B cell (primary cell): ENCODE measurements around the gene WDR35. TPM values are rescaled to one million over a fixed set of nuclear protein-coding genes. Genes with fewer than 3 reads are reported as not detected.

Experiments
- ATAC-seq: fragments of 200-7000 bp; cut with Tn5 transposase; one replicate; pipeline ENCODE4 v1.10.0; 2021; ENCODE audit warnings: low read depth, mild to moderate bottlenecking, moderate number of reproducible peaks, moderate library complexity
- CTCF ChIA-PET: fragments of 350-600 bp; sonication (Branson Sonifier 250); formaldehyde crosslinking; loops from one replicate; lab custom pipeline; 2021; ENCODE audit warnings: antibody characterized with exemption, inconsistent platforms; lab: Charles Lee
- POLR2A ChIA-PET: fragments of 350-600 bp; sonication (Branson Sonifier 250); formaldehyde crosslinking; loops from one replicate; lab custom pipeline; 2021; ENCODE audit warnings: antibody characterized with exemption; lab: Charles Lee
- DNase-seq: peaks from one replicate; pipeline ENCODE4 v3.0.0; 2013
- H2AFZ ChIP-seq: 2 replicates; pipeline ENCODE4 v1.6.1; 2012; ENCODE audit warnings: mild to moderate bottlenecking, low read depth, low read length; ENCODE audit not compliant: insufficient read depth, poor library complexity, severe bottlenecking
- H3K27ac ChIP-seq, 2 donors: 1 replicate in 1 of 2; 2 replicates in 1 of 2; pipeline ENCODE4 v1.5.1; 2012 to 2013; ENCODE audit warnings: low read length in 2 of 2, mild to moderate bottlenecking in 2 of 2, moderate library complexity in 1 of 2
- H3K27me3 ChIP-seq, 4 experiments: fragments of 200-600 bp in 1 of 4; sonication (generic) in 1 of 4; replicated peaks in 1 of 4; 1 replicate in 2 of 4; 2 replicates in 2 of 4; pipeline versions ENCODE4 v1.6.1 to v1.7.0; 2013 to 2016; ENCODE audit warnings: low read length in 3 of 4, mild to moderate bottlenecking in 2 of 4, mixed read lengths in 1 of 4, moderate library complexity in 1 of 4; ENCODE audit not compliant: insufficient read depth in 4 of 4, control insufficient read depth in 3 of 4; ENCODE audit errors: control extremely low read depth in 1 of 4
- H3K36me3 ChIP-seq, 2 experiments: replicated peaks in 1 of 2; 1 replicate in 1 of 2; 2 replicates in 1 of 2; pipeline versions ENCODE4 v1.6.1 to v1.7.1; 2013; ENCODE audit warnings: low read length in 1 of 2; ENCODE audit not compliant: insufficient read depth in 2 of 2, control insufficient read depth in 1 of 2; ENCODE audit errors: control extremely low read depth in 1 of 2, extremely low read depth in 1 of 2
- H3K4me1 ChIP-seq, 2 donors: fragments of 200-600 bp in 1 of 2; sonication (generic) in 1 of 2; 1 replicate in 1 of 2; 2 replicates in 1 of 2; pipeline versions ENCODE4 v1.5.1 to v1.6.1; 2013 to 2017; ENCODE audit warnings: low read length in 2 of 2; ENCODE audit not compliant: control insufficient read depth in 2 of 2, insufficient read depth in 2 of 2
- H3K4me2 ChIP-seq: replicated peaks from 2 replicates; pipeline ENCODE3; 2012; ENCODE audit warnings: mild to moderate bottlenecking, low read depth, low read length; ENCODE audit not compliant: poor library complexity, severe bottlenecking
- H3K4me3 ChIP-seq, 5 experiments: fragments of 200-600 bp in 1 of 5; sonication (generic) in 1 of 5; 1 replicate in 3 of 5; 2 replicates in 2 of 5; pipeline versions ENCODE4 v1.5.1 to v1.7.0; 2011 to 2016; ENCODE audit warnings: low read length in 4 of 5, mild to moderate bottlenecking in 4 of 5, low read depth in 2 of 5, control low read depth in 1 of 5, moderate library complexity in 1 of 5; ENCODE audit not compliant: insufficient read depth in 1 of 5; ENCODE audit errors: control extremely low read depth in 1 of 5, extremely low read depth in 1 of 5
- H3K79me2 ChIP-seq: fragments of 200-600 bp; sonication (generic); one replicate; pipeline ENCODE4 v1.6.0; 2016; ENCODE audit warnings: low read length; ENCODE audit not compliant: control insufficient read depth, insufficient read depth
- H3K9ac ChIP-seq: fragments of 200-600 bp; sonication (generic); 2 replicates; pipeline ENCODE4 v1.6.1; 2017; ENCODE audit warnings: mild to moderate bottlenecking, low read length, moderate library complexity
- H3K9me3 ChIP-seq, 3 donors: one replicate each; pipeline versions ENCODE4 v1.6.1 to v1.7.1; 2013; ENCODE audit warnings: low read length in 2 of 3; ENCODE audit not compliant: control insufficient read depth in 2 of 3, insufficient read depth in 1 of 3; ENCODE audit errors: control extremely low read depth in 1 of 3
- H4K20me1 ChIP-seq: 2 replicates; pipeline ENCODE4 v1.6.0; 2012; ENCODE audit warnings: mild to moderate bottlenecking, low read length; ENCODE audit not compliant: insufficient read depth, control insufficient read depth, poor library complexity, severe bottlenecking
- H3K27ac Mint-ChIP-seq: one replicate; pipeline ENCODE4 v1.8.0; 2021; ENCODE audit warnings: mixed read lengths
- H3K27me3 Mint-ChIP-seq: one replicate; pipeline ENCODE4 v1.8.0; 2021; ENCODE audit warnings: mixed read lengths
- H3K4me1 Mint-ChIP-seq: one replicate; pipeline ENCODE4 v1.8.0; 2021; ENCODE audit warnings: mixed read lengths
- H3K4me3 Mint-ChIP-seq: one replicate; pipeline ENCODE4 v1.8.0; 2021; ENCODE audit warnings: mixed read lengths
- H3K9me3 Mint-ChIP-seq: one replicate; pipeline ENCODE4 v1.8.0; 2022; ENCODE audit warnings: mixed read lengths; ENCODE audit not compliant: insufficient read depth
- EZH2 ChIP-seq: IDR thresholded peaks from 2 replicates; pipeline ENCODE4 v1.6.1; 2012; ENCODE audit warnings: borderline replicate concordance, low read depth, mild to moderate bottlenecking, moderate library complexity, low read length; ENCODE audit not compliant: insufficient read depth, poor library complexity, severe bottlenecking
- WGBS: methylation state at CpG from one replicate; pipeline ENCODE4 v1.1.5; 2013; ENCODE audit warnings: missing lambda C conversion rate; ENCODE audit not compliant: insufficient coverage; 5-methylcytosine and 5-hydroxymethylcytosine counted together
- intact Hi-C: fragments of 100-400 bp; cut with micrococcal nuclease; formaldehyde crosslinking; loops from one replicate; pipeline ENCODE4 v1.10.0; 2022
- polyA plus RNA-seq: library from polyadenylated mRNA; depleted of rRNA; stranded (reverse); fragments of >200 nt; gene quantifications from 2 replicates; pipeline ENCODE4 v1.2.3, GENCODE V29; 2012
- total RNA-seq, 2 donors: library from RNA; stranded (reverse); fragments of 120-200 nt in 1 of 2; gene quantifications; 1 replicate in 1 of 2; 2 replicates in 1 of 2; pipeline versions ENCODE4 v1.2.3 to v1.2.4, GENCODE V29; 2013 to 2022
- TF ChIP-seq, protein P1 (sequence below): fragments of 200-600 bp; IDR thresholded peaks from one replicate; pipeline ENCODE4 v1.8.0; 2022; ENCODE audit warnings: antibody characterized with exemption, mild to moderate bottlenecking

WDR35 gene
- total and polyA plus RNA-seq, 2 donors (not counting 1 experiment from before 2014, with no cell fraction given): 2.4 to 9.4 TPM

DNA sequence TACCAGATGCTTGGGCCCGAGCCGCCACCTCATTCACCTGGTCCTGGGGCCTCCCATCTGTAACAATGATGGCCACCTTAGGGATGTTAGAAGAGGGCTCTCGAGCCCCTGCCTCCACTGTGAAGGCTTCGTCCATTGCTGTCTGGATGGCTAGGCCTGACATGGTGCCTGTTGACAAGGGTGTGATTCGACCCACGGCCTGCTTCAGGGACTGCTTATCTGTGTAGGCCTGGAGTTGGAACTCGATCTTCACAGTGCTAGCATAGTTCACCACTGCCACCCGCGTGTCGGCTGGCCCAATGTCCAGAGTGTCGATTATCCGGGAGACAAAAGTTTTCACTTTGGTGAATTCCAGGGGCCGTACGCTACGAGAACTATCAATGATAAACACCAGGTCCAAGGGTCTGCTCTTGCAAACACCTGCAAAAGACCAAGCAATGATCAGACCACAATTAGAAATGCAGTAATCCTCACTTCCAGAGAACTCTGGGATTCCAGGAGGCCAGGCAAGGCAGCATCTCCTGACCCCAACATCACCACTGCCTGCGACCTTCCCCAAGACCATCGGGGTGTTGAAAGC lies 16.1 kb upstream of the WDR35 start:
- no peaks in the 10 kb centered on the region for H3K9me3 ChIP-seq
- Mint-ChIP-seq H3K27ac (no peak overlapping the region), H3K4me3 (no peak overlapping the region), H3K27me3 (peaks cover 36% of the 10 kb centered on the region), H3K4me1 (no peaks in the 10 kb centered on the region), H3K9me3 (no peaks in the 10 kb centered on the region)
- no peaks in the 10 kb centered on the region for H3K4me1 ChIP-seq
- no peak overlapping the region for H3K27ac ChIP-seq
- intact Hi-C loops: no loop called here
- no peaks in the 10 kb centered on the region for H4K20me1 ChIP-seq
- 94% methylated on average over 17 of the region's 17 CpGs for WGBS
- H3K27me3 ChIP-seq: peaks cover 0 to 6% (median 3%) of the 10 kb centered on the region in 4 experiments
- TF ChIP-seq, protein P1, sequence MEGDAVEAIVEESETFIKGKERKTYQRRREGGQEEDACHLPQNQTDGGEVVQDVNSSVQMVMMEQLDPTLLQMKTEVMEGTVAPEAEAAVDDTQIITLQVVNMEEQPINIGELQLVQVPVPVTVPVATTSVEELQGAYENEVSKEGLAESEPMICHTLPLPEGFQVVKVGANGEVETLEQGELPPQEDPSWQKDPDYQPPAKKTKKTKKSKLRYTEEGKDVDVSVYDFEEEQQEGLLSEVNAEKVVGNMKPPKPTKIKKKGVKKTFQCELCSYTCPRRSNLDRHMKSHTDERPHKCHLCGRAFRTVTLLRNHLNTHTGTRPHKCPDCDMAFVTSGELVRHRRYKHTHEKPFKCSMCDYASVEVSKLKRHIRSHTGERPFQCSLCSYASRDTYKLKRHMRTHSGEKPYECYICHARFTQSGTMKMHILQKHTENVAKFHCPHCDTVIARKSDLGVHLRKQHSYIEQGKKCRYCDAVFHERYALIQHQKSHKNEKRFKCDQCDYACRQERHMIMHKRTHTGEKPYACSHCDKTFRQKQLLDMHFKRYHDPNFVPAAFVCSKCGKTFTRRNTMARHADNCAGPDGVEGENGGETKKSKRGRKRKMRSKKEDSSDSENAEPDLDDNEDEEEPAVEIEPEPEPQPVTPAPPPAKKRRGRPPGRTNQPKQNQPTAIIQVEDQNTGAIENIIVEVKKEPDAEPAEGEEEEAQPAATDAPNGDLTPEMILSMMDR: no peak
- TF ChIP-seq EZH2: no peak
- H2AFZ ChIP-seq: no peak overlapping the region
- no peaks in the 10 kb centered on the region for H3K79me2 ChIP-seq
- H3K9ac ChIP-seq: no peak overlapping the region
- no peak overlapping the region for H3K4me2 ChIP-seq
- no peaks in the 10 kb centered on the region for H3K36me3 ChIP-seq
- no peak for ATAC-seq
- CTCF ChIA-PET: no interaction called here
- H3K4me3 ChIP-seq: no peak overlapping the region
- no peak for DNase-seq
- POLR2A ChIA-PET: no interaction called here

DNA sequence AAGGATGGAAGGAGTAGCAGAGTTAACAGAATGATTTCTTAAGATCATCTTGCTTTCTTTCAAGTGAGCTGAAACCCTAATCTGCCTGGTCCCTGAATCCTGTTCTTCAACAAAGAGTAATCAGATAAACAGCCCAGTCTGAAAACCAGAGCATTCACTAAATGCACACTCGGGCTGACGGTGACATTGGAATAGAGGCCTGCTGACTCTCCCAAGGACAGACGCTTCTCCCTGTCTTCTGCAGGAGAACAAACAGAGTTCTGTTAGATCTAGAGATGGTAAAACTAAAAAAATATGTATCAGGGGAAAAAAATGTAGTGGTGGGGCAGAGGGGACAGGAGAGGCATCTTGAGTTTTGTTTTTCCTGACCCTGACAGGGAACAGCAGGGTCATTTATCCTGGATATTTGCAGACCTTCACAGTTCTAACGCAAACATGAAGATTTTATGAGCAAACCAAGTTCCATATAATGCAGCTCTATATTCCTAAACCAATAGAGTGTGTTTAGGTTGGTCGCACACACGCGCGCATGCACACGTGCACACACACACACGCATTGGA lies 15.2 kb upstream of the WDR35 start:
- Histone ChIP-seq H3K9ac (no peak overlapping the region), H3K36me3 (no peaks in the 10 kb centered on the region), H2AFZ (no peak overlapping the region), H3K27me3 (peaks cover 0 to 4% (median 2%) of the 10 kb centered on the region in 4 experiments), H3K4me2 (no peak overlapping the region), H3K4me1 (no peaks in the 10 kb centered on the region), H4K20me1 (no peaks in the 10 kb centered on the region), H3K79me2 (no peaks in the 10 kb centered on the region), H3K9me3 (no peaks in the 10 kb centered on the region), H3K27ac (no peak overlapping the region), H3K4me3 (no peak overlapping the region)
- no peak for ATAC-seq
- CTCF ChIA-PET: no interaction called here
- Mint-ChIP-seq H3K4me1 (no peaks in the 10 kb centered on the region), H3K4me3 (no peak overlapping the region), H3K27me3 (peaks cover 35% of the 10 kb centered on the region), H3K9me3 (no peaks in the 10 kb centered on the region), H3K27ac (no peak overlapping the region)
- DNase-seq: no peak
- WGBS: 92% methylated on average over 3 of the region's 10 CpGs
- TF ChIP-seq, protein P1: no peak
- TF ChIP-seq EZH2: no peak
- POLR2A ChIA-PET: no interaction called here
- intact Hi-C loops: no loop called here
